Measurements from ENCODE around the gene FAM111B.
"Not testable (repeated sequence)": the region's sequence is repeated elsewhere in the genome, so short reads cannot be mapped to it uniquely, and the experiment has no call there.

The FAM111B gene

DNA sequence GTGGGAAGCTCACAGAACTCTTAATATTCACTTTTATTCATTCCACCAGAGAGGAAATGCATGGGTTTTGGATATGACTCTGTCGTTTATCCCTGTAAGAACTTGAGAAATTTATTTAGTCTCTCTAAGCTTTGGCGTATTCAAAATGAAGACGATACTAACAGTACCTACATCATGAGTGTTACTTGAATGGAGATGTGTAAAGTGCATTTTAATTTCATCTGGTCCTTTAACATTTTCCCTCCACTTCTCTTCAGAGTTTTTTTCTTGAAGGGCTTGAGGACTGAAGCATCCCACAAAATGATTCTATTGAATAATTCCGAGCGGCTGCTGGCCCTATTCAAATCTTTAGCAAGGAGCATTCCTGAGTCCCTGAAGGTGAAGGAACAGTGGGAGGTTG, 21.0 kb upstream of the FAM111B start, which contains the start of gene GLYATL1B:
TSS of gene GLYATL1B (plus strand) at position 301 of the 400 bp plus-strand sequence. CDS start at position 301, 0 bp downstream.
- peaks cover 15% of the 10 kb centered on the region for H3K36me3 Mint-ChIP-seq
- peaks cover 22% of the 10 kb centered on the region for H3K4me1 Mint-ChIP-seq
- not testable (repeated sequence) for DNase-seq (ENCODE audit: low spot score in 2 of 2); ATAC-seq (ENCODE audit: low read depth); H3K27ac Mint-ChIP-seq; H3K9me3 Mint-ChIP-seq; H3K27me3 Mint-ChIP-seq; H3K4me3 Mint-ChIP-seq

DNA sequence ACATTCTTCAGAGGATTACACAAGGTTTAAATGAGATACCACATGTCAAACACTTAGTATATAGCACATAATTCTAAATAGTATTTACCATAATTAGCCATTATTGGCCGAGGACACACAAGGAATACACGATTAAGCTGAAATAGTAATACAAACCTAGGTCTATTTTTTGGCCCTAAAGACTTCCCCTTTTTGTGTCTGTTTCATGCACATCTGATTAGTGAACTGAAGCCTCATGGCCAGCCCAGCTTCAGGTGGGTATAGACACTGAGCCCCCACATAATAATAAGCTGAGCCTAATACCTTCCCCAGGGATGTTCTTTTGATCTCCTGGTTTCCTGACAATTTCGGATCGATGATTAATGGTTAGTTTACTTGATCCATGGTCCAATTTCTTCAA, 18.9 kb upstream of the FAM111B start:
- DNase-seq (ENCODE audit: low spot score in 2 of 2) (no peak), ATAC-seq (ENCODE audit: low read depth) (peak; percentile 95)
- no peak overlapping the region for H3K4me3 Mint-ChIP-seq
- H3K4me1 Mint-ChIP-seq = peaks cover 21% of the 10 kb centered on the region
- H3K9me3 Mint-ChIP-seq = no peaks in the 10 kb centered on the region
- H3K36me3 Mint-ChIP-seq = peaks cover 20% of the 10 kb centered on the region
- no peaks in the 10 kb centered on the region for H3K27me3 Mint-ChIP-seq
- no peak overlapping the region for H3K27ac Mint-ChIP-seq

DNA sequence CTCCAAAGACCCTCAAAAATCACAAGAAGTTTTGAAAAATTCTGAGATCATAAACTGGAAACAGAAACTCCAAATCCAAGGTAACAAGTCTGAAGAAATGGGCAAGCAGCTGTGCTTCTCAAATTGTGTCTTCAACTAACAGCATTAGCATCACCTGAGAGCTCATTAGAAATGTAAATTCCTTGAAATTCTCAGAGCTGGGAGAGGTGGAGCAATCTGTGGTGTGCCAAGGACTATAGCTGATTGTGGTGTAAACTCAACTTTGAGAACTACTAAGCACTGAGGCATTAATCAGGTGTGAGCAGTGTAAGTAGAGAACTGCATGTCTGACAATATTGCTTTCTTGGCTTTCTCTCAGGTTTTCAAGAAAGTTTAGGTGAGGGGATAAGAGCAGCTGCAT, 13.5 kb upstream of the FAM111B start:
- peaks cover 26% of the 10 kb centered on the region for H3K36me3 Mint-ChIP-seq
- not testable (repeated sequence) for H3K4me3 Mint-ChIP-seq; H3K9me3 Mint-ChIP-seq; ATAC-seq (ENCODE audit: low read depth); H3K27ac Mint-ChIP-seq; DNase-seq (ENCODE audit: low spot score in 2 of 2); H3K27me3 Mint-ChIP-seq
- peaks cover 41% of the 10 kb centered on the region for H3K4me1 Mint-ChIP-seq

DNA sequence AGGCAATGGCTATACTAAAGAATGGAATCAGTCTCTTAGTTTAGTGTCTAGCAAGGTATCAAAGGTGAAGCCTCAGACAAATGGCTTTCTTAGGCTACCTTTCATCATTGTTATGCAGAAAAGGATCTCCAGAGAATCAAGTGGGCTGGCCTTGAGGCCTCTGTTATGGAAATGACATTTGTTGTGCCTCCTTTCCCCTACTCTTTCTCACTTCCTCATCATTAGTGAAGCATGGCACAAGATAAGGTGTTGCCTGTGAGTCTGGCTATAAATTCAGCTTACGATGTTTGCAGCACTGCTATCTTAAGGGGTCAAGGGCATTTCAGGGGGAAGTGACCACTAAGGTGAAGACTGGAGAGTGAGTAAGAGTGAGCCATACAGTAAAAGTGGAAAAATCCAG, 11.8 kb upstream of the FAM111B start:
- H3K4me3 Mint-ChIP-seq = peak overlapping the region; percentile 11
- H3K27ac Mint-ChIP-seq = peak overlapping the region; percentile 80
- ATAC-seq (ENCODE audit: low read depth) (peak; percentile 89), DNase-seq (ENCODE audit: low spot score in 2 of 2) (peak in 1 of 2 donors; percentile 35)
- H3K27me3 Mint-ChIP-seq, H3K9me3 Mint-ChIP-seq: not testable (repeated sequence)
- H3K4me1 Mint-ChIP-seq = peaks cover 44% of the 10 kb centered on the region
- H3K36me3 Mint-ChIP-seq = peaks cover 30% of the 10 kb centered on the region

DNA sequence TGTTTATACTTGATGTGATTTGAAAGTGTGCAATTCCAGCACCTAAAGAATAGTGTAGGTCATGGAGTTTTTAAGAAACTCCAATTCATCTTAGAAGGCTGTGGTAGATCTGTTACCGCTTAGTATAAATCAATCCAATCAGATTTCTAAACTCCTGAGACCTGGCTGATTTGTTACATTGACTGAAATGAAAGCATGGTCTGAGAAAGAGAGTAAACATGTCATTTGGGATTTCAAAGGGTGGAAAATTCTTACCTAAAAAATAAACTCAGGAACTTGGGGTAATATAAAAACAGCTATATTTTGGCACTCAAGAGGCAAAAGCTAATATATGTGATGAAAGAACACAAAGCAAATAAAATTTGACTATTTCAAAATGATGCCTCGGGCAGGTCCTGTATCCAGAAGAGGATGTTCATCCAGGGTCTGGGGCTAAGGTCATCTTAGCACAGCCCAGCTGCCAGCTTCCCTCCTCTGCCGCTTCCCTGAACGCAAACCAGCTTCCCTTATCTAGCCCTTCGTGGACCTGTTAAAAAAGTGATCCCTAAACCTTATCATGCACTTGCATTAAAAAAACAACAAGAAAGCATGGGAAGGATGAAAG, 11.0 kb upstream of the FAM111B start:
- peak overlapping the region; percentile 77 for H3K4me3 Mint-ChIP-seq
- H3K27me3 Mint-ChIP-seq = not testable (repeated sequence)
- peaks cover 51% of the 10 kb centered on the region for H3K4me1 Mint-ChIP-seq

DNA sequence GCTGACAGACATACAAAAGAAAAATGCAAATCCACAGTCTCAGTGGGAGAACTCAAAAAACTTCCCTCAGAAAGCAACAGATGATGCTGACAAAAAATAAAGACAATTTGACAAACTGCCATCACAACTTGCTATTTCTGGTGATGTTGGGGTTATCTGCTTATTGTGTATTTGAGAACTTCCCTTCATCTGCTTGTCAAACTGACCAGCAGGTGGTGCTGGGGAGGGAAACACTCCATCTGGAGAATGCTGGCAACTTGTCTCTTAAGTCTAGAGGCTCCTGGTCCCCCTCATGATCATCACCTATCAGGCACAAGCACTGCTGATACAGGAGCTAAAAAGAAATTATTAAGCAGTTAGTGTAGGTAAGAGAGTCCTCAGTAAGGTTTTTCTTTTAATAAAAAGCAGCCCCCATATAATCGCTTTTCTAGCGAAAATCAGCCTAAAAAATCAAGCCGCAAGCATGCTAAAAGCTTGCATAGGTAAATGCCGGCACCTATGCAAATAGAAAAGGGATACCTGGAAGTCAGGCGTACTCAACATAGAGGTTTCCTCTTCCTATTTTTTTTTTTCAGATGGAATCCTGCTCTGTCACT, 9.8 kb upstream of the FAM111B start:
- Mint-ChIP-seq H3K9me3 (peaks cover 2% of the 10 kb centered on the region), H3K27ac (peak overlapping the region; percentile 80), H3K27me3 (no peaks in the 10 kb centered on the region), H3K36me3 (peaks cover 27% of the 10 kb centered on the region), H3K4me1 (peaks cover 56% of the 10 kb centered on the region), H3K4me3 (peak overlapping the region; percentile 77)
- DNase-seq (ENCODE audit: low spot score in 2 of 2) (peak; percentile 36 to 48), ATAC-seq (ENCODE audit: low read depth) (peak; percentile 45)

More for the DNA sequence above, 11.0 kb upstream of the FAM111B start:
- not testable (repeated sequence) for DNase-seq (ENCODE audit: low spot score in 2 of 2); H3K9me3 Mint-ChIP-seq; ATAC-seq (ENCODE audit: low read depth)
- Mint-ChIP-seq H3K36me3 (peaks cover 30% of the 10 kb centered on the region), H3K27ac (peak overlapping the region; percentile 80)

DNA sequence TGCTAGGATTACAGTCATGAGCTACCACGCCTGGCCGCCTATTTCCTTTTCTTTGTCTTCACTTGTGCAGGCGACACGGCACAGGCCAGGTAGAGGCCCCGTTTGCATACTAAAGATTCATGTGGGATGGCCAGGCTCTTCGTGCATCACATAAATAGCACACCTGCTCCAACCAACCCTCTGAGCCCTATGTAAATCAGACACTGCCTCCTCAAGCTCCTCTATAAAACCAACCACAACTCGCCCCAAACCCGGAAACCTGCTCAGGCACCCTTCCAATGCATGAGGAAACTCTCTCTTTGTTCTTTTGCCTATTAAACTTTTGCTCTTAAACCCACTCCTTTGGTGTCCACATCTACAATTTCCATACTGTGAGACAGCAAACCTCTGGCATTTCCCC, 9.1 kb upstream of the FAM111B start:
- H3K4me3 Mint-ChIP-seq = peak overlapping the region; percentile 77
- H3K27me3 Mint-ChIP-seq; DNase-seq (ENCODE audit: low spot score in 2 of 2); H3K9me3 Mint-ChIP-seq: not testable (repeated sequence)
- H3K36me3 Mint-ChIP-seq = peaks cover 24% of the 10 kb centered on the region
- peak overlapping the region; percentile 80 for H3K27ac Mint-ChIP-seq
- ATAC-seq (ENCODE audit: low read depth) = peak; percentile 23
- H3K4me1 Mint-ChIP-seq = peaks cover 59% of the 10 kb centered on the region

DNA sequence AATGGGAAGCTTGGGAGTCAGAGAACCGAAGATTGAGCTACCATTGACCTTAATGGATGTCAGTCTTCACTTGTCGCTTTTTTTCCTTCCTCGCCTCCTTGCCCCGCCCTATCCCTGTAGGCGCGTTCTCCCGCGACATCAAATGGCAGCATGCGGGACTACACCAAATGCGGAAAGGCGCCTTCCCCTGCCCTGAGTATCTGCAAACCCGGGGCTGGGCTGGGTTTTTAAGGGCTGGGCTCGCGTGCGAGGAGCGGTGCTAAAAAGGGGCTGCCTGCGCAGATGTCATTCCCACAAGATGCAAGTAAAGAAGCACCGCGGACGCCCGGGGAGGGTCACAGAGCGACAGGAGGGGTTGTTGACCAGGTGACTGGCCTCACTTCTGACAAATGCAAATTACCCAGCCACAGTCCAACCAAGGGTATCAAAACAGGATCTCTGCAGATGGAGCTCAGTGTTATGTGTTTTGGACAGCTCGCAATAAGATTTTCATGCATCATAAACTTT, 4.7 kb upstream of the FAM111B start:
- Mint-ChIP-seq H3K4me1 (peaks cover 57% of the 10 kb centered on the region), H3K9me3 (peaks cover 2% of the 10 kb centered on the region), H3K27me3 (no peaks in the 10 kb centered on the region), H3K4me3 (peak overlapping the region; percentile 90), H3K27ac (peak overlapping the region; percentile 82), H3K36me3 (peaks cover 10% of the 10 kb centered on the region)
- peak; percentile 58 to 65 for DNase-seq (ENCODE audit: low spot score in 2 of 2)
- ATAC-seq (ENCODE audit: low read depth) = peak; percentile 74

DNA sequence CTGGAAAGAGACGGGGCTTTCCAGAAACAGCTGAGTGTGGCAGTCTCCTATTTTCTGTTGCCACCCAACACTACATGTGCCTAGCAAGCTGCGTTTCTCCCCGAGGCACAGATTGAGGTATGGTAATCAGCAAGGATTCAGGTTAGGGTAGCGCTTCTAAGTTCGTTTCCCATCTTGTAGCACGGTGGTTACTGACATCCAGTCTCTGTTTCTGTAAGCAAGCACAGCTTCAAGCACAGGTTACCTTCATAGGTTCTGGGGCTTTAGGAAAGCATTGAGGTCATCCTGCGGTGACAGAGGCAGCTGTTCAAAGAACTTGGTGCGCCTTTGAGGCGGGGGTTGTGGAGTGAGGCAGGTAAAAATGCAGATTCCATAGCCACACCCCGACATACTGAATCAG, 684 bp downstream of the FAM111B start:
- Mint-ChIP-seq H3K4me1 (peaks cover 50% of the 10 kb centered on the region), H3K27ac (peak overlapping the region; percentile 72), H3K4me3 (peak overlapping the region; percentile 93)
- not testable (repeated sequence) for DNase-seq (ENCODE audit: low spot score in 2 of 2); H3K27me3 Mint-ChIP-seq; H3K9me3 Mint-ChIP-seq; H3K36me3 Mint-ChIP-seq
- ATAC-seq (ENCODE audit: low read depth) = peak; percentile 38

DNA sequence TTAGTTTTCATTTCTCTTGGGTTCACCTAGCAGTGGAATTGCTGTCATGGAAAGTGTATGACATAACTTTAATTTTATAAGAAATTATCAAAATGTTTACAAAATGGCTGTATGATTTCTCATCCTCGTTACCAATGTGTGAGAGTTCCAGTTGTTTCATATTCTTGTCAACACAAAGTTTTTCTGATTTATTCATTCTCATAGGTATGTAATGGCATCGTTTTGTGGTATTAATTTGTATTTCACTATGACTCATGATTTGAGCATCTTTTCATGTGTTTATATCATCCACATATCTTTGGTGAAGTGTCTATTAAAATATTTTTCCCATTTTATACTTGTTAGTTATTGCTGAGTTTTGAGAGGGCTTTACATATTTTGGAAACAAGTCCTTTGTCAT, 5.5 kb downstream of the FAM111B start:
- H3K27ac Mint-ChIP-seq = no peak overlapping the region
- ATAC-seq (ENCODE audit: low read depth) (no peak), DNase-seq (ENCODE audit: low spot score in 2 of 2) (no peak)
- no peak overlapping the region for H3K4me3 Mint-ChIP-seq
- H3K27me3 Mint-ChIP-seq = no peaks in the 10 kb centered on the region
- peaks cover 22% of the 10 kb centered on the region for H3K36me3 Mint-ChIP-seq
- peaks cover 2% of the 10 kb centered on the region for H3K9me3 Mint-ChIP-seq
- H3K4me1 Mint-ChIP-seq = peaks cover 25% of the 10 kb centered on the region

DNA sequence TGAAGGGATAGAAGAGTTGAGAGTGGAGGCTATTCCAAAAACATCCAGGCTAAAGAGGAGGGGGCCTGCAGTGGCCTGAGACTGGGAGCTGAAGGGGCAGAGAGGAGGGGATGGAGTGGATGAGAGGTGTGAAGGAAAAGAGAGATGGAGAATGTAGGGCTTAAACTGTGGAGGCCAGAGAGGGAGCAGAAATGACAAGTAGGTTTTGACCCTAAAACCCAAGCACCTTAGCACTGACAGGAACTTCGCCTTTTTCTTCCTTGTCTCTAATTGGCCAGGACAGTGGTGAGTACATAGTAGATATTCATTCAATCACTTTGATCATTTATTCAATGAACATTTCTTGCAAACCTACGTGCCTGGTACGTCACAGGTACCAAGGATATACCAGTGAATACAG, 7.3 kb downstream of the FAM111B start:
- H3K4me3 Mint-ChIP-seq = no peak overlapping the region
- peaks cover 3% of the 10 kb centered on the region for H3K9me3 Mint-ChIP-seq
- DNase-seq (ENCODE audit: low spot score in 2 of 2) (no peak), ATAC-seq (ENCODE audit: low read depth) (no peak)
- H3K4me1 Mint-ChIP-seq = peaks cover 7% of the 10 kb centered on the region
- H3K36me3 Mint-ChIP-seq = peaks cover 29% of the 10 kb centered on the region
- no peaks in the 10 kb centered on the region for H3K27me3 Mint-ChIP-seq
- H3K27ac Mint-ChIP-seq = peak overlapping the region; percentile 21

DNA sequence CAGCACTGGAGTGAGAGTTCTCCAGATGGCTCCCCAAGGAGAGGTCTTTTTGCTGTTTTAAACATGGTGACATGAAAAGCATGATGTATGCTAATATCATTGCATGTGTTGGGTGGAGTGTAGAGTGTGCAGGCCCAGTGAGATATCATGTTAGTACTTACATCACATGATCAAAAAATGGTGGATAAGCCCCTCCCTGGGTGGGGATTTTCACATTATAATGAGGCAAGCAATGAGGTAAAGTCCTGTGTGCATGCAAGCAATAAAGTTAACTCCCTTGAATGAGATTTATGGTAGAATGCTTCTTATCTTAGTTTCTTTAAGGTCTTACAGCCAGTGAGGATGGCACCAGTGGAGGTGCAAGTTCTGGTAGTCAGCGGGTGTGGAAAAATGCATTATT, 8.5 kb downstream of the FAM111B start:
- H3K4me1 Mint-ChIP-seq = peaks cover 5% of the 10 kb centered on the region
- no peaks in the 10 kb centered on the region for H3K27me3 Mint-ChIP-seq
- peaks cover 3% of the 10 kb centered on the region for H3K9me3 Mint-ChIP-seq
- no peak for ATAC-seq (ENCODE audit: low read depth)
- H3K36me3 Mint-ChIP-seq = peaks cover 30% of the 10 kb centered on the region
- H3K4me3 Mint-ChIP-seq = no peak overlapping the region
- no peak for DNase-seq (ENCODE audit: low spot score in 2 of 2)
- H3K27ac Mint-ChIP-seq = no peak overlapping the region

DNA sequence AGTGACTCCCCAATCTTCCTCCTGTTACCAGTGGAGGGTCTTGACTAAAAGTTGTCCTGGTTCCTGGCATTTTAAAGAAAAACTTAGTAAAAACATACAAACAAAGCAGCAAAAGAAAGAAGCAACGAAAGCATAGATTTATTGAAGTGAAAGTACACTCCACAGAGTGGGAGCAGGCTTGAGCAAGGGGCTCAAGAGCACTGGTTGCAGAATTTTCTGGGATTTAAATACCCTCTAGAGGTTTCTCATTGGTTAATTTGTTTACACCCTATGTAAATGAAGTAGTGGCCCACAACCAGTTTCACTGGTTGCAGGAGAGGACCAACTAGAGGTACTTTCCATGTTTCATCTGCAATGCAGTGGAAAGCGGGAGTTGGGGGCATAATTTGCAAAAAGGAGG, 10.7 kb downstream of the FAM111B start:
- Mint-ChIP-seq H3K36me3 (peaks cover 33% of the 10 kb centered on the region), H3K9me3 (peaks cover 5% of the 10 kb centered on the region), H3K4me3 (no peak overlapping the region), H3K27ac (no peak overlapping the region), H3K27me3 (no peaks in the 10 kb centered on the region), H3K4me1 (peaks cover 3% of the 10 kb centered on the region)
- ATAC-seq (ENCODE audit: low read depth) = no peak
- no peak for DNase-seq (ENCODE audit: low spot score in 2 of 2)

DNA sequence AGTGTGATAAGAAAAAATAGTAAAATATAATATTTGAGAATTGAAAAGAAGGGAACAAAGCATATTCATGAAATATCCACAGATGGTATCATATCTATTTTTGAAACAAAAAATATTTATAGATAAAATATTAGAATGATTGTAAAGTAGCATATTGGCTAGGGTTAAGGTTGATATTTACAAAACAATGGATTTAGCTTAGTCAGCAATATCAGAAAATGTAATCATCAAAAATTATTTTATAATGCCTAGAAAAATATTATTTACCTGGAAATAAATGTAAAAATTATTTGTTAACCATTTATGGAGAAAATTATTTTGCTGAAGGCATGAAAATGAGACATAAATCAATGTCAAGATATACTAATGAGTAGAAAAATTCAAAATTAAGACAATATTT, 12.8 kb downstream of the FAM111B start:
- Mint-ChIP-seq H3K36me3 (peaks cover 27% of the 10 kb centered on the region), H3K9me3 (peaks cover 4% of the 10 kb centered on the region), H3K4me3 (no peak overlapping the region), H3K27ac (no peak overlapping the region), H3K4me1 (no peaks in the 10 kb centered on the region), H3K27me3 (no peaks in the 10 kb centered on the region)
- DNase-seq (ENCODE audit: low spot score in 2 of 2) (no peak), ATAC-seq (ENCODE audit: low read depth) (no peak)
